Neuronal stem cell (in vitro differentiated cells): ENCODE results near the gene NFKBIZ.

Experiments used
- DNase-seq: peaks from one replicate; pipeline ENCODE4 v3.0.0-alpha.2; 2013; ENCODE audit warnings: low spot score
- H2AFZ ChIP-seq: one replicate; pipeline ENCODE4 v1.6.1; 2013; ENCODE audit warnings: mild to moderate bottlenecking, low read length, inconsistent platforms
- H2AK5ac ChIP-seq: 2 replicates; pipeline ENCODE4 v1.6.1; 2013; ENCODE audit warnings: low read depth, mild to moderate bottlenecking, inconsistent platforms, low read length, moderate library complexity, mixed read lengths
- H2BK120ac ChIP-seq: 2 replicates; pipeline ENCODE4 v1.6.1; 2013; ENCODE audit warnings: low read depth, mild to moderate bottlenecking, inconsistent platforms, low read length, moderate library complexity, mixed read lengths
- H2BK12ac ChIP-seq: one replicate; pipeline ENCODE4 v1.6.1; 2013; ENCODE audit warnings: low read length, inconsistent platforms
- H2BK15ac ChIP-seq: 2 replicates; pipeline ENCODE4 v1.6.1; 2013; ENCODE audit warnings: mild to moderate bottlenecking, low read length, inconsistent platforms, mixed read lengths
- H2BK5ac ChIP-seq: one replicate; pipeline ENCODE4 v1.6.1; 2013; ENCODE audit warnings: inconsistent platforms, mild to moderate bottlenecking, low read length, moderate library complexity
- H3K14ac ChIP-seq: one replicate; pipeline ENCODE4 v1.6.1; 2013; ENCODE audit warnings: low read length, inconsistent platforms
- H3K18ac ChIP-seq: 2 replicates; pipeline ENCODE4 v1.6.1; 2013; ENCODE audit warnings: low read length, inconsistent platforms
- H3K23ac ChIP-seq: 2 replicates; pipeline ENCODE4 v1.6.1; 2013; ENCODE audit warnings: low read depth, mild to moderate bottlenecking, mixed read lengths, low read length, inconsistent platforms; ENCODE audit not compliant: poor library complexity
- H3K27ac ChIP-seq: replicated peaks from 3 replicates; pipeline ENCODE4 v1.5.1; 2013; ENCODE audit warnings: low read length, inconsistent platforms
- H3K27me3 ChIP-seq, 3 experiments: 2 replicates each; pipeline ENCODE4 v1.6.1; 2013; ENCODE audit warnings: low read length in 3 of 3, mild to moderate bottlenecking in 2 of 3, inconsistent platforms in 1 of 3, low read depth in 1 of 3, mixed read lengths in 1 of 3, moderate library complexity in 1 of 3; ENCODE audit not compliant: control insufficient read depth in 3 of 3, insufficient read depth in 3 of 3
- H3K36me3 ChIP-seq, 2 donors: replicated peaks in 1 of 2; 2 replicates each; pipeline ENCODE4 v1.6.1; 2013; ENCODE audit warnings: low read length in 2 of 2; ENCODE audit not compliant: control insufficient read depth in 2 of 2, insufficient read depth in 2 of 2
- H3K4ac ChIP-seq: 2 replicates; pipeline ENCODE4 v1.6.1; 2013; ENCODE audit warnings: inconsistent platforms, mild to moderate bottlenecking, low read length, moderate library complexity
- H3K4me1 ChIP-seq, 2 donors: 1 replicate in 1 of 2; 2 replicates in 1 of 2; pipeline ENCODE4 v1.6.1; 2013; ENCODE audit warnings: low read length in 2 of 2, low read depth in 1 of 2; ENCODE audit not compliant: control insufficient read depth in 2 of 2, insufficient read depth in 1 of 2
- H3K4me2 ChIP-seq: one replicate; pipeline ENCODE4 v1.6.1; 2013; ENCODE audit warnings: mild to moderate bottlenecking, low read length, inconsistent platforms; ENCODE audit not compliant: insufficient read depth, poor library complexity, severe bottlenecking
- H3K4me3 ChIP-seq, 2 donors: 2 replicates each; pipeline ENCODE4 v1.5.1; 2013; ENCODE audit warnings: low read length in 2 of 2, mild to moderate bottlenecking in 2 of 2, inconsistent platforms in 1 of 2, moderate library complexity in 1 of 2
- H3K79me1 ChIP-seq: one replicate; pipeline ENCODE4 v1.6.1; 2013; ENCODE audit warnings: low read depth, mild to moderate bottlenecking, inconsistent platforms, low read length, moderate library complexity
- H3K9ac ChIP-seq: one replicate; pipeline ENCODE4 v1.6.1; 2013; ENCODE audit warnings: mild to moderate bottlenecking, low read depth, low read length, inconsistent platforms; ENCODE audit not compliant: poor library complexity
- H3K9me3 ChIP-seq, 2 donors: replicated peaks in 1 of 2; 2 replicates each; pipeline versions ENCODE3 to v1.6.1; 2013; ENCODE audit warnings: low read length in 2 of 2, mild to moderate bottlenecking in 2 of 2, inconsistent platforms in 1 of 2, low read depth in 1 of 2, mixed read lengths in 1 of 2, moderate library complexity in 1 of 2; ENCODE audit not compliant: control insufficient read depth in 2 of 2, insufficient read depth in 1 of 2
- H4K8ac ChIP-seq: one replicate; pipeline ENCODE4 v1.6.1; 2013; ENCODE audit warnings: low read depth, mild to moderate bottlenecking, inconsistent platforms, low read length, moderate library complexity
- H4K91ac ChIP-seq: one replicate; pipeline ENCODE4 v1.6.1; 2013; ENCODE audit warnings: low read length, low read depth, mild to moderate bottlenecking, inconsistent platforms; ENCODE audit not compliant: poor library complexity
- WGBS, 2 donors: extraction: QIAGEN DNeasy Blood & Tissue Kit; methylation state at CpG; one replicate each; pipeline ENCODE4 v1.1.7; 2013; ENCODE audit warnings: missing lambda C conversion rate in 2 of 2, mixed read lengths in 1 of 2; ENCODE audit not compliant: insufficient read length in 2 of 2, insufficient replicate concordance in 1 of 2; ENCODE audit errors: extremely low coverage in 2 of 2; 5-methylcytosine and 5-hydroxymethylcytosine counted together

The NFKBIZ gene

DNA sequence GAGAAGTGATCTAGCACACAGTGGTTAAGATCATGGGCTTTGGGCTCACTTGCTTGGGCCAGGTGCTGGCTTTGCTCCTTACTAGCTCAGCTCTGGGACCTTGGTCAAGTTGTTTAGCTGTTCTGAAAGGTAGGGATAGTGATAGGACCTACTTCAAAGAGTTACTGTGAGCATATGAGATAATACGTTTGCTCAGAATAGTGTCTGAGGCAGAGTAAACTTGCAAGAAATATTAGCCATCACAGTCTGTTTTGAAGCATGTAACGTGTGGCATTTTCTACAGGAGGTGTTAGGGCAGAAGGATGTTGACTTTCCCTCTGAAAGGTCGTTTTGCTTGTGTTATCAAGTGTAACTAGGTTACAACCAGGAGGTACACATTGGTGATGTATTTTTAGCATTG lies 34.5 kb upstream of the NFKBIZ start:
- Histone ChIP-seq H2AK5ac (no peak overlapping the region), H2BK12ac (no peak overlapping the region), H4K8ac (no peak overlapping the region), H3K27ac (no peak overlapping the region), H3K9ac (no peak overlapping the region), H3K4me2 (no peak overlapping the region), H3K9me3 (no peaks in the 10 kb centered on the region), H4K91ac (no peak overlapping the region), H3K4ac (no peak overlapping the region), H2BK120ac (no peak overlapping the region), H3K4me3 (no peak overlapping the region), H3K27me3 (no peaks in the 10 kb centered on the region), H3K14ac (no peak overlapping the region), H3K36me3 (peaks cover 0 to 7% of the 10 kb centered on the region in 2 donors), H3K4me1 (peaks cover 0 to under 1% of the 10 kb centered on the region in 2 donors), H3K18ac (no peak overlapping the region), H3K79me1 (no peaks in the 10 kb centered on the region), H2BK5ac (no peak overlapping the region), H3K23ac (no peak overlapping the region), H2AFZ (no peak overlapping the region), H2BK15ac (no peak overlapping the region)
- no CpG with 5 or more reads among the region's 3 CpGs for WGBS, 2 donors
- no peak for DNase-seq

- Histone ChIP-seq H3K4ac (no peak overlapping the region), H3K14ac (no peak overlapping the region), H2AFZ (no peak overlapping the region), H3K27ac (no peak overlapping the region), H2BK12ac (no peak overlapping the region), H3K23ac (no peak overlapping the region), H3K18ac (no peak overlapping the region), H3K36me3 (peaks cover 3 to 10% of the 10 kb centered on the region in 2 donors), H3K9me3 (no peaks in the 10 kb centered on the region), H2AK5ac (no peak overlapping the region), H3K4me3 (no peak overlapping the region), H3K79me1 (no peaks in the 10 kb centered on the region), H2BK15ac (no peak overlapping the region), H2BK120ac (no peak overlapping the region), H3K4me1 (no peaks in the 10 kb centered on the region), H4K91ac (no peak overlapping the region), H4K8ac (no peak overlapping the region), H2BK5ac (no peak overlapping the region), H3K27me3 (no peaks in the 10 kb centered on the region), H3K9ac (no peak overlapping the region), H3K4me2 (no peak overlapping the region)
- WGBS, 2 donors: no CpG with 5 or more reads among the region's 4 CpGs
- DNase-seq: no peak
Measured at GRCh38 chr3:101816215-101817149, 32.8 kb upstream of the NFKBIZ start.

DNA sequence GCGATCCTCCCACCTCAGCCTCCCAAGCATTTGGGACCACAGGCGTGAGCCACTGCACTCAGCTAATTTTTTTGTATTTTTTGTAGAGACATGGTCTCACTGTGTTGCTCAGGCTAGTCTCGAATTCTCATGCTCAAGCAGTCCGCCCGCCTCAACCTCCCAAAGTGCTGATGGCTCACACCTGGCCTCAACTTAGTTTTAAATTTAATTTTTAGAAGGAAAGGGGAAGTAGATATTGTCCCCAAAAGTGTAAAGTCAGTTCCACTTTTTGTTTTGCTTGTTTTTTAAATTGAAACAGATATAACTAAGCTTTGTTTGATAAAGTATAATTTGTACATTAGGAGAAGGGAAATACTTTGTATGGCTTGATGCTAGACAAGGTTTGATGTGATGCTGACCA lies 31.3 kb upstream of the NFKBIZ start:
- no peak overlapping the region for H3K27ac ChIP-seq
- H4K8ac ChIP-seq: no peak overlapping the region
- H3K18ac ChIP-seq: no peak overlapping the region
- no peaks in the 10 kb centered on the region for H3K9me3 ChIP-seq
- H3K4me1 ChIP-seq: no peaks in the 10 kb centered on the region
- no peaks in the 10 kb centered on the region for H3K79me1 ChIP-seq
- H2BK12ac ChIP-seq: no peak overlapping the region
- H3K36me3 ChIP-seq: peaks cover 6 to 18% of the 10 kb centered on the region in 2 donors
- no peak overlapping the region for H3K14ac ChIP-seq
- H4K91ac ChIP-seq: no peak overlapping the region
- no peak overlapping the region for H3K9ac ChIP-seq
- H2AK5ac ChIP-seq: no peak overlapping the region
- no peak overlapping the region for H3K4ac ChIP-seq
- no peak overlapping the region for H2AFZ ChIP-seq
- WGBS, 2 donors: no CpG with 5 or more reads among the region's 5 CpGs
- H2BK120ac ChIP-seq: no peak overlapping the region
- no peak overlapping the region for H3K4me2 ChIP-seq
- no peak overlapping the region for H2BK5ac ChIP-seq
- no peak for DNase-seq
- H2BK15ac ChIP-seq: no peak overlapping the region
- no peak overlapping the region for H3K23ac ChIP-seq
- no peaks in the 10 kb centered on the region for H3K27me3 ChIP-seq
- H3K4me3 ChIP-seq: no peak overlapping the region

GRCh38 chr3:101819649-101820206 lies 29.6 kb upstream of the NFKBIZ start:
- WGBS, 2 donors: no CpG with 5 or more reads among the region's 2 CpGs

More at GRCh38 chr3:101819649-101820206, 29.6 kb upstream of the NFKBIZ start:
- Histone ChIP-seq H3K4me1 (no peaks in the 10 kb centered on the region), H2BK15ac (no peak overlapping the region), H2BK5ac (no peak overlapping the region), H3K23ac (no peak overlapping the region), H4K91ac (no peak overlapping the region), H3K36me3 (peaks cover 6 to 18% of the 10 kb centered on the region in 2 donors), H2AFZ (no peak overlapping the region), H3K27me3 (no peaks in the 10 kb centered on the region), H3K9ac (no peak overlapping the region), H3K18ac (no peak overlapping the region), H2BK120ac (no peak overlapping the region), H2AK5ac (no peak overlapping the region), H3K4me3 (no peak overlapping the region), H2BK12ac (no peak overlapping the region), H3K79me1 (no peaks in the 10 kb centered on the region), H3K9me3 (no peaks in the 10 kb centered on the region), H3K14ac (no peak overlapping the region), H3K4me2 (no peak overlapping the region), H3K4ac (no peak overlapping the region), H3K27ac (no peak overlapping the region), H4K8ac (no peak overlapping the region)
- DNase-seq: no peak
